HG03045 (cell line): ENCODE measurements around the gene SOWAHB.

Experiments used
- ATAC-seq: cut with Tn5 transposase; IDR thresholded peaks from one replicate; pipeline ENCODE4 v1.9.1; 2021; ENCODE audit warnings: mild to moderate bottlenecking, moderate library complexity; ENCODE audit not compliant: unreplicated experiment

SOWAHB gene

GRCh38 chr4:76897536-76898384 is at the start of gene SOWAHB:
TSS of gene SOWAHB (minus strand) at chr4:76898144. CDS start at chr4:76897849, 295 bp downstream.
- peak; percentile 40 for ATAC-seq

DNA sequence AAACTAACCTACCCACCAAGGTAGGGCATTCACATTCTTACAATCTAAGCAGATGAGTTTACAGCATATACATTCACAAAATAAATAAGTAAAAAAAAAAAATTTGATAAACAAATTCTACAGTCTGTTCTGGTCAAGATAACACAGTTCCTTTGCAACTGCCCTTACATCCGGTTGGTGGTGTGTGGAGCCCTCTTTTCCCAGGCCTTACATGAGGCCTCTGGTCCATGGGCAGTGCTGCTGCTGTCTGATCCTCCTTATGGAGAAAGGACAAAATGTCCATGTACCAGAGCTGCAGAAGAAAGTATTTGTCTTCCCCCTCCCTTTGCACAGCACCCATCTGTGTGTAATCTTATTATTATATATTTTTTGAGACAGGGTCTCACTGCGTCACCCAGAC is 49.4 kb upstream of the SOWAHB start:
- no peak for ATAC-seq

DNA sequence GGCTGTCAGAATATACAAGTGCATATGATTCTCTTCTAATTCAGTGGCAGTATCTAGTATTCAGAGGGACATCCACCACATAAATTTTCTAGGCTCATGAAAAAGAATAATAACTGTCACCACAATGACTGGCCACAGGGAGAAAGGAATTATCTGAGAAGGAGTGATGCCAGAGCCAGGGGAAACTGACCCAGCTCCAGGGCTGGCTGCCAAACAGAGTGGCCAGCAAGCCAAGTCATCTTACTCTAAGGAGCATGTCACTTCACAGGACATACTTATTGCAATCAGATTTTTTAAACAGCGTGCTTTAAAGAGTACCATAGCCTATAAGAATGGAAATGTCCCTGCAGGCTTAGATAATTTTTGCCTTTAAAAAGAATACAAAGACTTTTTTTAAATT is 45.8 kb upstream of the SOWAHB start:
- ATAC-seq, result no peak

DNA sequence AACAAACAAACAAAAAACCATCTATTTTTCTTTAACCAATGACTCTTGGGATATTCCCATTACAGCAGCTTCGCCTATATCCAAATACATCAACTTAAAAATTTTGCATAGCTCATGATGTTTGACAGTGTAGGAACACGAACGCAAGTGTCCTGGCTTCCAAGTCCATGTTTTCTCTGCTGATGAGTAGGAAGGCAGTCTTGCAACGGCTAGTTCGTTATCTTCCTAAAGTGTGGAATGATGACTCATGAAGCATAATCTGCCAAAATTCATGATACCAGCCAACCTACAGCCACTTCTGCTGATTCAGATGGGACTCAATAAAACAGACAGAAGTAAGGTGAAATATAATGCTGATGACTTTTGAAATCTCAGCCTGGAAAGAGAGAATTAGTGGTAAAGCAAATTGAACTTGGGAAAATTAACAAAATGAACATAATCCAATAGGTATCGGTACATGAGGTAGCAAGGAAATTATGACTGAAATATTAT is 45.2 kb upstream of the SOWAHB start:
- ATAC-seq, result no peak

GRCh38 chr4:76939184-76939583 is 41.2 kb upstream of the SOWAHB start:
- no peak for ATAC-seq

- ATAC-seq, result no peak
Observed at GRCh38 chr4:76931576-76932276, 33.8 kb upstream of the SOWAHB start.

- no peak for ATAC-seq
Observed at GRCh38 chr4:76931087-76931486, 33.1 kb upstream of the SOWAHB start.

- ATAC-seq, result no peak
Observed at GRCh38 chr4:76930685-76931084, 32.7 kb upstream of the SOWAHB start.

- no peak for ATAC-seq
Observed at GRCh38 chr4:76926841-76927240, 28.9 kb upstream of the SOWAHB start.

GRCh38 chr4:76923619-76924357 is 25.8 kb upstream of the SOWAHB start:
- no peak for ATAC-seq

- ATAC-seq, result no peak
Observed at GRCh38 chr4:76920715-76921114, 22.8 kb upstream of the SOWAHB start.

DNA sequence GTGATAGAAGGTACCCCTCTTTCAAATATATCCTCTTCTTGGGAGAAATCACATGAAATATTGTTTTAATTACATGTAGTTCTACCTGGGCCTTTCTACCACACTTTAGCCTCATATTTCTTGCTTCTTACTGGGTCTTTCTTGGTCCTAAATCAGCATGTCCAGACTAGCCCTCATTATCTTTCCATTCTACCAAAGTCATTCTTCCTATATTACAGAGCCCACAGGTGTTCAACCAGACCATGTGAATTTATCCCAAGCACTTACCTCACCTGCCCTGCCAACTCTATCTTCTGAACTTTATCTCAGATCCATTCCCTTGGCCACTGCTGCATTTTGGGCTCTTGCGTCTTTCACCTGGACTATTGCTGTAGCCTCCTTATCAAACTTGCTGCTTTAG is 11.8 kb upstream of the SOWAHB start:
- no peak for ATAC-seq

GRCh38 chr4:76905521-76905920 is 7.6 kb upstream of the SOWAHB start:
- ATAC-seq, result no peak

DNA sequence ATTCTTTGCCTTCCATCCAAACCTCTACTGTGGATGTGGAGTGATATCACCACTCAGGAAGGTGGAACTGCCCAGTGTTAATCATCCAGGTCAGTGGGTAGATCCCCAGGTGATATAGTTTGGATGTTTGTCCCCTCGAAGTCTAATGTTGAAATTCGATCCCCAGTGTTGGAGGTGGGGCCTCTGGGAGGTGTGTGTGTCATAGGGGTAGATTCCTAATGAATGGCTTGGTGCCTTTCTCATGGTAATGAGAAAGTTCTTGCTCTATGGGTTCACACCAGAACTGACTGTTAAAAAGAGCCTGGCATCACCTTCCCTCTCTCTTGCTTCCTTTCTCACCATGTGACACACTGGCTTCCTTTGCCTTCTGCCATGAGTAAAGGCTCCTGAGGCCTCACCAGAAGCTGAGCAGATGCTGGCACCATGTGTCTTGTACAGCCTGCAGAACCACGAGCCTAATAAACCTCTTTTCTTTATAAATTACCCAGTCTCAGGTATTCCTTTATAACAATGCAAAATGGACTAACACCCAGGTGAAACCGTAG is 6.8 kb upstream of the SOWAHB start:
- no peak for ATAC-seq

- ATAC-seq, result no peak
Observed at GRCh38 chr4:76902233-76902890, 4.4 kb upstream of the SOWAHB start.

DNA sequence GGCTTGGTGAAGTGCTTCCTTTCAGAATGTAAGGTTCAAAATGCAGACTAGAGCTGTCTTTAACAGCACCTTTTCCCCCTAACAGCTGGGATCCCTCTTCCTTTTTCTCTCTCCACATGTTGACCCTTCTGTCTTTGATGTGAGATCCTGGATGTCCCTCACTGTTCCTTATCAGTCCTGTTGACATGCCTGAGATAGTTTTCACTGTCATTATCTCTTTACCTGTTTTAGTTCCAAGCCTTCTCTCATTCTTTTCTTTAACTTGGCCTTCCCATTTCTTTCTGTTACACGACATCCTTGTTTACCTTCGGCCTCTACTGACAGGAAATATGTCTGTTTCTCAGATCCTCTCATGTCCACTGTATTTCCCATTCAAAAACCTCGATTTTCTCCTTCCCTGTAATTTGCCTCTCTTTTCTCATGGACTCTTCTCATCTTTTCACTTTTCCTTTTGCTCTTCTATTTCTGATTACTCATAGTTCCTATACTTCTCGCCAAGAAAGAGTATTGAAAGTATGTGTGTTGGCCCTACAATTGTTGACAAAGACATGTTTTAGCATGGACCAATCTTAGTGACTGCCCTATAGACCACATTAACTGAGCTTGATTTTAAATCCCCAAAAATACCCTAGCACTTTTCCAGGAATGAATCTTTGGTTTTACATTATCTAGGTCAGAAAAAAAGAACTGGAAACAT is 1.2 kb upstream of the SOWAHB start:
- no peak for ATAC-seq

DNA sequence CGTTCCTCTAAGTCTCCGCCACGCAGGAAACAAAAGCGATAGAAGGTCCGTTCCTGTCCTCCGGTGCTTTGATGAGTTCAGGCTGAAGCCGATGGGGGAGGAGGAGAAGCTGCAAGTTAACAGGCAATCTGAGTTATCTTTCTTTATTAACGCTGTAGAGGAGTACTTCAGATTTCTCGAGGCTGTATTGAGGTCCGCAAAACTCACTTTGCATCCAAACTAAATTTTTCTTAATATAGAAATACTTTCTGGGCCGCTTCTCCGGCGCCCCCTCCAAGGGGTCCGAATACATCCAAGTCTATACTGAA is 395 bp upstream of the SOWAHB start:
- ATAC-seq, result no peak

- peak; percentile 38 for ATAC-seq
Observed at GRCh38 chr4:76896614-76897535, 1.1 kb downstream of the SOWAHB start.

GRCh38 chr4:76896048-76896447 is 1.9 kb downstream of the SOWAHB start:
- no peak for ATAC-seq
